ENCODE results near the gene PNLDC1.
"Not testable (repeated sequence)": the region's sequence is repeated elsewhere in the genome, so short reads cannot be mapped to it uniquely, and the experiment has no call there.

GRCh38 chr6:159848552-159848951 lies 48.5 kb downstream of the PNLDC1 start:
- not testable (repeated sequence) for TF ChIP-seq EZH2 (IDR thresholded peaks at IDR 0.05; ENCODE audit: low read depth)
- TF ChIP-seq, protein P1, sequence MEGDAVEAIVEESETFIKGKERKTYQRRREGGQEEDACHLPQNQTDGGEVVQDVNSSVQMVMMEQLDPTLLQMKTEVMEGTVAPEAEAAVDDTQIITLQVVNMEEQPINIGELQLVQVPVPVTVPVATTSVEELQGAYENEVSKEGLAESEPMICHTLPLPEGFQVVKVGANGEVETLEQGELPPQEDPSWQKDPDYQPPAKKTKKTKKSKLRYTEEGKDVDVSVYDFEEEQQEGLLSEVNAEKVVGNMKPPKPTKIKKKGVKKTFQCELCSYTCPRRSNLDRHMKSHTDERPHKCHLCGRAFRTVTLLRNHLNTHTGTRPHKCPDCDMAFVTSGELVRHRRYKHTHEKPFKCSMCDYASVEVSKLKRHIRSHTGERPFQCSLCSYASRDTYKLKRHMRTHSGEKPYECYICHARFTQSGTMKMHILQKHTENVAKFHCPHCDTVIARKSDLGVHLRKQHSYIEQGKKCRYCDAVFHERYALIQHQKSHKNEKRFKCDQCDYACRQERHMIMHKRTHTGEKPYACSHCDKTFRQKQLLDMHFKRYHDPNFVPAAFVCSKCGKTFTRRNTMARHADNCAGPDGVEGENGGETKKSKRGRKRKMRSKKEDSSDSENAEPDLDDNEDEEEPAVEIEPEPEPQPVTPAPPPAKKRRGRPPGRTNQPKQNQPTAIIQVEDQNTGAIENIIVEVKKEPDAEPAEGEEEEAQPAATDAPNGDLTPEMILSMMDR (conservative IDR thresholded peaks at IDR 0.05) = not testable (repeated sequence)

Data from PC-9 (cell line).